Measurements from ENCODE around the gene PRCD. TPM values are rescaled to one million over a fixed set of nuclear protein-coding genes. Genes with fewer than 3 reads are reported as not detected.
"Not testable (repeated sequence)": the region's sequence is repeated elsewhere in the genome, so short reads cannot be mapped to it uniquely, and the experiment has no call there.

PRCD gene
- total RNA-seq, 2 experiments from 2014 or later, result not detected

- intact Hi-C loops (cut with DNase I, micrococcal nuclease), result no loop called here
- H3K36me3 Mint-ChIP-seq (ENCODE audit: low read depth), result no peaks in the 10 kb centered on the region
- ChIA-PET POLR2A (no interaction called here), CTCF (no interaction called here)
- Histone ChIP-seq H3K4me1 (ENCODE audit: insufficient read depth, low read length) (peaks cover 39% of the 10 kb centered on the region), H3K36me3 (ENCODE audit: insufficient read depth, low read length) (no peaks in the 10 kb centered on the region), H3K9me3 (ENCODE audit: control insufficient read depth in 1 of 2, insufficient read depth in 1 of 2, low read length in 2 of 2) (no peaks in the 10 kb centered on the region), H3K4me3 (ENCODE audit: low read length) (no peak overlapping the region), H3K27ac (ENCODE audit: low read depth in 1 of 2, low read length in 2 of 2) (no peak overlapping the region), H3K27me3 (ENCODE audit: control insufficient read depth in 1 of 2, insufficient read depth in 2 of 2, low read length in 2 of 2) (peaks cover 11% of the 10 kb centered on the region in 2 experiments)
- no peaks in the 10 kb centered on the region for H3K9me3 Mint-ChIP-seq
- ATAC-seq (ENCODE audit: poor library complexity) (no peak), DNase-seq (no peak)
- H3K4me1 Mint-ChIP-seq (ENCODE audit: low read depth), result peaks cover 22% of the 10 kb centered on the region
- H3K27ac Mint-ChIP-seq, result no peak overlapping the region
- peak overlapping the region; percentile 4 for H3K4me3 Mint-ChIP-seq
- TF ChIP-seq, protein P1, sequence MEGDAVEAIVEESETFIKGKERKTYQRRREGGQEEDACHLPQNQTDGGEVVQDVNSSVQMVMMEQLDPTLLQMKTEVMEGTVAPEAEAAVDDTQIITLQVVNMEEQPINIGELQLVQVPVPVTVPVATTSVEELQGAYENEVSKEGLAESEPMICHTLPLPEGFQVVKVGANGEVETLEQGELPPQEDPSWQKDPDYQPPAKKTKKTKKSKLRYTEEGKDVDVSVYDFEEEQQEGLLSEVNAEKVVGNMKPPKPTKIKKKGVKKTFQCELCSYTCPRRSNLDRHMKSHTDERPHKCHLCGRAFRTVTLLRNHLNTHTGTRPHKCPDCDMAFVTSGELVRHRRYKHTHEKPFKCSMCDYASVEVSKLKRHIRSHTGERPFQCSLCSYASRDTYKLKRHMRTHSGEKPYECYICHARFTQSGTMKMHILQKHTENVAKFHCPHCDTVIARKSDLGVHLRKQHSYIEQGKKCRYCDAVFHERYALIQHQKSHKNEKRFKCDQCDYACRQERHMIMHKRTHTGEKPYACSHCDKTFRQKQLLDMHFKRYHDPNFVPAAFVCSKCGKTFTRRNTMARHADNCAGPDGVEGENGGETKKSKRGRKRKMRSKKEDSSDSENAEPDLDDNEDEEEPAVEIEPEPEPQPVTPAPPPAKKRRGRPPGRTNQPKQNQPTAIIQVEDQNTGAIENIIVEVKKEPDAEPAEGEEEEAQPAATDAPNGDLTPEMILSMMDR (IDR thresholded peaks at IDR 0.05), result no peak
- H3K27me3 Mint-ChIP-seq, result peaks cover 17% of the 10 kb centered on the region
Measured at GRCh38 chr17:76532072-76532651, 7.7 kb upstream of the PRCD start.

- intact Hi-C loops (cut with DNase I, micrococcal nuclease); H3K9me3 ChIP-seq (ENCODE audit: control insufficient read depth in 1 of 2, insufficient read depth in 1 of 2, low read length in 2 of 2); ATAC-seq (ENCODE audit: poor library complexity); H3K27ac Mint-ChIP-seq; H3K4me3 ChIP-seq (ENCODE audit: low read length); H3K36me3 ChIP-seq (ENCODE audit: insufficient read depth, low read length); H3K36me3 Mint-ChIP-seq (ENCODE audit: low read depth); H3K4me3 Mint-ChIP-seq; H3K4me1 Mint-ChIP-seq (ENCODE audit: low read depth); DNase-seq; H3K9me3 Mint-ChIP-seq; H3K27ac ChIP-seq (ENCODE audit: low read depth in 1 of 2, low read length in 2 of 2); POLR2A ChIA-PET; CTCF ChIA-PET: not testable (repeated sequence)
- peaks cover 30% of the 10 kb centered on the region for H3K4me1 ChIP-seq (ENCODE audit: insufficient read depth, low read length)
- peaks cover 17 to 21% of the 10 kb centered on the region in 2 experiments for H3K27me3 ChIP-seq (ENCODE audit: control insufficient read depth in 1 of 2, insufficient read depth in 2 of 2, low read length in 2 of 2)
- H3K27me3 Mint-ChIP-seq, result peaks cover 22% of the 10 kb centered on the region
Measured at GRCh38 chr17:76533640-76534359, 6.0 kb upstream of the PRCD start.

- TF ChIP-seq, protein P1 (IDR thresholded peaks at IDR 0.05), result no peak
- POLR2A ChIA-PET, result no interaction called here
- Mint-ChIP-seq H3K27me3 (peaks cover 33% of the 10 kb centered on the region), H3K4me1 (ENCODE audit: low read depth) (peaks cover 11% of the 10 kb centered on the region), H3K36me3 (ENCODE audit: low read depth) (no peaks in the 10 kb centered on the region), H3K9me3 (no peaks in the 10 kb centered on the region), H3K4me3 (no peak overlapping the region), H3K27ac (no peak overlapping the region)
- no peak overlapping the region for H3K4me3 ChIP-seq (ENCODE audit: low read length)
- peaks cover 17% of the 10 kb centered on the region for H3K4me1 ChIP-seq (ENCODE audit: insufficient read depth, low read length)
- no peak for DNase-seq
- peaks cover 0 to 7% of the 10 kb centered on the region in 2 experiments for H3K9me3 ChIP-seq (ENCODE audit: control insufficient read depth in 1 of 2, insufficient read depth in 1 of 2, low read length in 2 of 2)
- H3K36me3 ChIP-seq (ENCODE audit: insufficient read depth, low read length), result no peaks in the 10 kb centered on the region
- no peak for ATAC-seq (ENCODE audit: poor library complexity)
- H3K27ac ChIP-seq (ENCODE audit: low read depth in 1 of 2, low read length in 2 of 2), result no peak overlapping the region
- intact Hi-C loops (cut with DNase I, micrococcal nuclease), result no loop called here
- peaks cover 23 to 31% of the 10 kb centered on the region in 2 experiments for H3K27me3 ChIP-seq (ENCODE audit: control insufficient read depth in 1 of 2, insufficient read depth in 2 of 2, low read length in 2 of 2)
- CTCF ChIA-PET, result no interaction called here
Measured at GRCh38 chr17:76534831-76535732, 4.8 kb upstream of the PRCD start.

Measured in CD4-positive, alpha-beta T cell (primary cell).